Keratinocyte (primary cell): ENCODE results near the gene DAP3.

Experiments
- EZH2 ChIP-seq: IDR thresholded peaks from one replicate; pipeline ENCODE4 v1.6.1; 2012; ENCODE audit warnings: inconsistent platforms, mild to moderate bottlenecking, low read length, moderate library complexity
- TF ChIP-seq, protein P1 (sequence below), 3 experiments: IDR thresholded peaks in 1 of 3; conservative IDR thresholded peaks in 1 of 3; optimal IDR thresholded peaks in 1 of 3; 2 replicates in 2 of 3; 3 replicates in 1 of 3; pipeline versions ENCODE3 to v1.5.1; 2011; ENCODE audit warnings: low read length in 3 of 3, mild to moderate bottlenecking in 3 of 3, moderate library complexity in 2 of 3, control low read depth in 1 of 3, inconsistent platforms in 1 of 3; ENCODE audit not compliant: insufficient read depth in 2 of 3; ENCODE audit errors: extremely low read depth in 1 of 3

DNA sequence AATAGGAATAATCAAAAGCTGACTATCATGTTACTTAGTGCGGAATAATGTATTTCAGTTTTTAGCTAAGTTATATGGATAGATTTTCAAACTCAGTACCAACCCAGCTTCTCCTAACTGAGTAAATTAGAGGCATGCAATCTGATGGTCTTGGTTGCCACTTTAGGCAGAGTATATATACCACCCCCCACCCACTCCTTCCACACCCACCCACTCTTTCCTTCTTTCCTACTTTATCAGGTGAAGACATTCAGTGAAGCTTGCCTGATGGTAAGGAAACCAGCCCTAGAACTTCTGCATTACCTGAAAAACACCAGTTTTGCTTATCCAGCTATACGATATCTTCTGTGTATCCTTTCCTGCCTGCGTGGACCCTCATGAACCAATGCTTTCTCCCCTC lies 36.3 kb downstream of the DAP3 start:
- TF ChIP-seq, protein P1, sequence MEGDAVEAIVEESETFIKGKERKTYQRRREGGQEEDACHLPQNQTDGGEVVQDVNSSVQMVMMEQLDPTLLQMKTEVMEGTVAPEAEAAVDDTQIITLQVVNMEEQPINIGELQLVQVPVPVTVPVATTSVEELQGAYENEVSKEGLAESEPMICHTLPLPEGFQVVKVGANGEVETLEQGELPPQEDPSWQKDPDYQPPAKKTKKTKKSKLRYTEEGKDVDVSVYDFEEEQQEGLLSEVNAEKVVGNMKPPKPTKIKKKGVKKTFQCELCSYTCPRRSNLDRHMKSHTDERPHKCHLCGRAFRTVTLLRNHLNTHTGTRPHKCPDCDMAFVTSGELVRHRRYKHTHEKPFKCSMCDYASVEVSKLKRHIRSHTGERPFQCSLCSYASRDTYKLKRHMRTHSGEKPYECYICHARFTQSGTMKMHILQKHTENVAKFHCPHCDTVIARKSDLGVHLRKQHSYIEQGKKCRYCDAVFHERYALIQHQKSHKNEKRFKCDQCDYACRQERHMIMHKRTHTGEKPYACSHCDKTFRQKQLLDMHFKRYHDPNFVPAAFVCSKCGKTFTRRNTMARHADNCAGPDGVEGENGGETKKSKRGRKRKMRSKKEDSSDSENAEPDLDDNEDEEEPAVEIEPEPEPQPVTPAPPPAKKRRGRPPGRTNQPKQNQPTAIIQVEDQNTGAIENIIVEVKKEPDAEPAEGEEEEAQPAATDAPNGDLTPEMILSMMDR (optimal IDR thresholded peaks at IDR 0.05 in 1 of 3, IDR thresholded peaks at IDR 0.05 in 1 of 3, conservative IDR thresholded peaks at IDR 0.05 in 1 of 3; ENCODE audit: extremely low read depth in 1 of 3, insufficient read depth in 2 of 3, low read length in 3 of 3), result no peak
- no peak for TF ChIP-seq EZH2
